Coronary artery (tissue), 2 donors: ENCODE results near the gene CENPL.
A peak's percentile ranks its signal among the peaks of the same experiment; 100 is the strongest.

Source experiments
- DNase-seq: peaks from one replicate; pipeline ENCODE4 v3.0.0-alpha.2; 2017; ENCODE audit warnings: low spot score
- H3K27ac ChIP-seq, 2 donors: fragments of 200-600 bp; sonication (generic); one replicate each; pipeline ENCODE4 v1.5.1; 2016 to 2019
- H3K4me3 ChIP-seq: fragments of 200-600 bp; sonication (generic); 2 replicates; pipeline ENCODE4 v1.5.1; 2016; ENCODE audit warnings: mild to moderate bottlenecking, moderate library complexity
- CTCF ChIP-seq: fragments of 200-600 bp; sonication (generic); IDR thresholded peaks from one replicate; pipeline ENCODE4 v1.5.1; 2019; ENCODE audit warnings: antibody characterized with exemption

The CENPL gene

GRCh38 chr1:173824315-173825081 lies at the start of gene CENPL, which contains the start of gene DARS2:
CENPL (minus strand) TSS chr1:173824883; CDS start chr1:173811299, 13,584 bp downstream.
DARS2 (plus strand) TSS chr1:173824673; CDS start chr1:173825230, 557 bp downstream.
- H3K27ac ChIP-seq = peak within 1 kb of the TSS; percentile 89 to 94
- peak within 1 kb of the TSS; percentile 86 for H3K4me3 ChIP-seq
- no peak for TF ChIP-seq CTCF
- peak; percentile 95 for DNase-seq

- Histone ChIP-seq H3K27ac (no peak overlapping the region), H3K4me3 (no peak overlapping the region)
- DNase-seq = no peak
- no peak for TF ChIP-seq CTCF
Observed at GRCh38 chr1:173871500-173871899, 46.8 kb upstream of the CENPL start.

- Histone ChIP-seq H3K4me3 (no peak overlapping the region), H3K27ac (no peak overlapping the region)
- no peak for DNase-seq
- TF ChIP-seq CTCF = no peak
Observed at GRCh38 chr1:173871091-173871490, 46.4 kb upstream of the CENPL start.

GRCh38 chr1:173870252-173871075 lies 45.8 kb upstream of the CENPL start:
- Histone ChIP-seq H3K27ac (peak overlapping the region in 1 of 2 donors; percentile 12), H3K4me3 (no peak overlapping the region)
- DNase-seq = no peak
- TF ChIP-seq CTCF = no peak

- no peak for TF ChIP-seq CTCF
- DNase-seq = no peak
- Histone ChIP-seq H3K27ac (peak overlapping the region; percentile 94 to 99), H3K4me3 (peak overlapping the region; percentile 96)
Observed at GRCh38 chr1:173869021-173869359, 44.3 kb upstream of the CENPL start.

- Histone ChIP-seq H3K4me3 (peak within 1 kb of the TSS; percentile 96), H3K27ac (peak within 1 kb of the TSS; percentile 94 to 99)
- DNase-seq = peak; percentile 89
- no peak for TF ChIP-seq CTCF
Observed at GRCh38 chr1:173868266-173869020, 43.8 kb upstream of the CENPL start, which contains the start of gene ZBTB37. ZBTB37 (plus strand) TSS chr1:173868380; CDS start chr1:173870226, 1,846 bp downstream.
